ENCODE measurements around the gene SMIM24. TPM values are rescaled to one million over a fixed set of nuclear protein-coding genes. Genes with fewer than 3 reads are reported as not detected.
"Not testable (repeated sequence)": the region's sequence is repeated elsewhere in the genome, so short reads cannot be mapped to it uniquely, and the experiment has no call there.

The SMIM24 gene
- total RNA-seq, 4 donors from 2014 or later, result 0.29 to 0.78 TPM; not detected in 2

- H3K4me3 ChIP-seq (ENCODE audit: low read depth, poor library complexity, severe bottlenecking), result no peak overlapping the region
- no peak for TF ChIP-seq POLR2A (IDR thresholded peaks at IDR 0.05)
- TF ChIP-seq, protein P1, sequence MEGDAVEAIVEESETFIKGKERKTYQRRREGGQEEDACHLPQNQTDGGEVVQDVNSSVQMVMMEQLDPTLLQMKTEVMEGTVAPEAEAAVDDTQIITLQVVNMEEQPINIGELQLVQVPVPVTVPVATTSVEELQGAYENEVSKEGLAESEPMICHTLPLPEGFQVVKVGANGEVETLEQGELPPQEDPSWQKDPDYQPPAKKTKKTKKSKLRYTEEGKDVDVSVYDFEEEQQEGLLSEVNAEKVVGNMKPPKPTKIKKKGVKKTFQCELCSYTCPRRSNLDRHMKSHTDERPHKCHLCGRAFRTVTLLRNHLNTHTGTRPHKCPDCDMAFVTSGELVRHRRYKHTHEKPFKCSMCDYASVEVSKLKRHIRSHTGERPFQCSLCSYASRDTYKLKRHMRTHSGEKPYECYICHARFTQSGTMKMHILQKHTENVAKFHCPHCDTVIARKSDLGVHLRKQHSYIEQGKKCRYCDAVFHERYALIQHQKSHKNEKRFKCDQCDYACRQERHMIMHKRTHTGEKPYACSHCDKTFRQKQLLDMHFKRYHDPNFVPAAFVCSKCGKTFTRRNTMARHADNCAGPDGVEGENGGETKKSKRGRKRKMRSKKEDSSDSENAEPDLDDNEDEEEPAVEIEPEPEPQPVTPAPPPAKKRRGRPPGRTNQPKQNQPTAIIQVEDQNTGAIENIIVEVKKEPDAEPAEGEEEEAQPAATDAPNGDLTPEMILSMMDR (IDR thresholded peaks at IDR 0.05), result no peak
- intact Hi-C loops (cut with DNase I; ENCODE audit: low total_unique reads), result loop anchor here (5.0 kb wide), 1 partner anchor 107 kb away; no protein-coding TSS in a partner anchor
- WGBS, 2 donors, result 87 to 91% methylated on average over 11 of the region's 11 CpGs
- no peak for DNase-seq (ENCODE audit: low spot score in 2 of 2)
Observed at GRCh38 chr19:3433805-3434540, 46.4 kb downstream of the SMIM24 start.

GRCh38 chr19:3433313-3433712 lies 47.0 kb downstream of the SMIM24 start:
- H3K4me3 ChIP-seq (ENCODE audit: low read depth, poor library complexity, severe bottlenecking), result no peak overlapping the region
- 92 to 94% methylated on average over 10 to 12 of the region's 12 CpGs for WGBS, 2 donors
- intact Hi-C loops (cut with DNase I; ENCODE audit: low total_unique reads), result loop anchor here (5.0 kb wide), 1 partner anchor 106 kb away; no protein-coding TSS in a partner anchor
- TF ChIP-seq, protein P1 (IDR thresholded peaks at IDR 0.05), result no peak
- TF ChIP-seq POLR2A (IDR thresholded peaks at IDR 0.05), result no peak
- DNase-seq (ENCODE audit: low spot score in 2 of 2), result no peak

GRCh38 chr19:3431760-3432397 lies 48.4 kb downstream of the SMIM24 start:
- intact Hi-C loops (cut with DNase I; ENCODE audit: low total_unique reads), result loop anchor here (5.0 kb wide), 1 partner anchor 105 kb away; no protein-coding TSS in a partner anchor
- WGBS, 2 donors, result 82 to 83% methylated on average over 17 to 18 of the region's 18 CpGs
- no peak overlapping the region for H3K4me3 ChIP-seq (ENCODE audit: low read depth, poor library complexity, severe bottlenecking)
- DNase-seq (ENCODE audit: low spot score in 2 of 2), result no peak
- TF ChIP-seq POLR2A (IDR thresholded peaks at IDR 0.05), result no peak
- TF ChIP-seq, protein P1 (IDR thresholded peaks at IDR 0.05), result no peak

GRCh38 chr19:3430366-3430680 lies 50.0 kb downstream of the SMIM24 start:
- not testable (repeated sequence) for H3K4me3 ChIP-seq (ENCODE audit: low read depth, poor library complexity, severe bottlenecking)
- WGBS, 2 donors, result 50 to 55% methylated on average over 5 of the region's 5 CpGs
- intact Hi-C loops (cut with DNase I; ENCODE audit: low total_unique reads), result loop anchor here (5.0 kb wide), 1 partner anchor 103 kb away; no protein-coding TSS in a partner anchor

DNA sequence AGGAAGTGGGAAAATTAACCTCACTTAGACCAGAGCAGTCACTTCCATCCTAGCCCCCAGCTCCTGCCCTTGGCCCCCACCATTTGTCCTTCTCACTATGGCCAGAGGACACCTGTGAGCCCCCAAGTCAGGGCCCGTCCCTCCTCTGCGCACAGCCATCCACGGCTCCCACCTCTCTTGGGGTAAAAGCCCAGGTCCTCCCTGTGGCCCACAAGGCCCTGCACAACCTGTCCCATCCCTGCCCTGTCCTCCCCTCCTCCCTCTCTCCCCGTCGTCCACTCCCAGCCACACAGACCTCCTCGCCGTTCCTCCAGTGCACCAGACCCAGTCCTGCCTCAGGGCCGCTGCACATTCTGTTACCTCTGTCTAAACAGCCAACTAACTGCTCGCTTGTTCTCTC lies 53.9 kb downstream of the SMIM24 start:
- no peak for TF ChIP-seq POLR2A (IDR thresholded peaks at IDR 0.05)
- TF ChIP-seq, protein P1 (IDR thresholded peaks at IDR 0.05), result no peak
- WGBS, 2 donors, result 92 to 95% methylated on average over 9 of the region's 9 CpGs
- no peak overlapping the region for H3K4me3 ChIP-seq (ENCODE audit: low read depth, poor library complexity, severe bottlenecking)
- no peak for DNase-seq (ENCODE audit: low spot score in 2 of 2)
- intact Hi-C loops (cut with DNase I; ENCODE audit: low total_unique reads), result no loop called here

More at GRCh38 chr19:3430366-3430680, 50.0 kb downstream of the SMIM24 start:
- DNase-seq (ENCODE audit: low spot score in 2 of 2), result not testable (repeated sequence)

Other genes starting within 250 kb of the SMIM24 start
- 100 to 1,000 TPM; 102 to 236 (median 158) TPM for gene NFIC, start 113.9 kb downstream of the SMIM24 start, total RNA-seq
- gene SMIM44, start 2.9 kb upstream of the SMIM24 start, total RNA-seq, result not detected
- gene DOHH, start 20.1 kb upstream of the SMIM24 start, total RNA-seq, result 10 to 100 TPM; 20.4 to 28.4 (median 24.1) TPM
- 10 to 100 TPM; 50.9 to 63.3 (median 57.2) TPM for gene FZR1, start 25.8 kb upstream of the SMIM24 start, total RNA-seq
- gene TEKTIP1, start 58.6 kb upstream of the SMIM24 start, total RNA-seq, result under 1 TPM in 1 of 4 donors, not detected in 3; 0.78 TPM
- gene MFSD12, start 77.1 kb upstream of the SMIM24 start, total RNA-seq, result 10 to 100 TPM; 43.3 to 98.2 (median 56.3) TPM
- 100 to 1,000 TPM; 112 to 135 (median 123) TPM for gene HMG20B, start 92.4 kb upstream of the SMIM24 start, total RNA-seq
- gene GIPC3, start 105.0 kb upstream of the SMIM24 start, total RNA-seq, result under 1 TPM in 3 of 4 donors, not detected in 1; 0.19 to 0.52 (median 0.25) TPM
- gene TBXA2R, start 126.3 kb upstream of the SMIM24 start, total RNA-seq, result 1 to 10 TPM in 2 of 4 donors, under 1 TPM in 2; 0.20 to 4.2 (median 0.90) TPM
- 10 to 100 TPM; 21.1 to 46.5 (median 33.6) TPM for gene CACTIN, start 146.3 kb upstream of the SMIM24 start, total RNA-seq
- gene PIP5K1C, start 219.9 kb upstream of the SMIM24 start, total RNA-seq, result 10 to 100 TPM; 14.1 to 27.3 (median 22.1) TPM
- gene TJP3, start 227.9 kb upstream of the SMIM24 start, total RNA-seq, result 10 to 100 TPM; 27.3 to 60.9 (median 35.6) TPM

Data from lower leg skin (tissue), 4 donors.